Panc1 (cell line): ENCODE data around the gene BCAS3. TPM values are rescaled to one million over a fixed set of nuclear protein-coding genes. Genes with fewer than 3 reads are reported as not detected.

Experiments used
- ATAC-seq: fragments of 200-7000 bp; cut with Tn5 transposase; 2 replicates; pipeline ENCODE4 v1.9.1; 2020; ENCODE audit warnings: mild to moderate bottlenecking, moderate library complexity
- BruUV-seq: library from RNA; stranded (reverse); fragments of 400-500 nt; replicated peaks from 2 replicates; lab custom pipeline; 2021; lab: Mats Ljungman, UMichigan
- CTCF ChIA-PET: fragments of 300-600 bp; sonication (Branson Sonifier 250); formaldehyde crosslinking; loops from one replicate; lab custom pipeline; 2022; ENCODE audit warnings: antibody characterized with exemption; lab: Charles Lee
- POLR2A ChIA-PET: fragments of 300-600 bp; sonication (Branson Sonifier 250); formaldehyde crosslinking; loops from one replicate; lab custom pipeline; 2022; ENCODE audit warnings: antibody characterized with exemption; lab: Charles Lee
- DNase-seq: peaks from one replicate; pipeline ENCODE4 v3.0.0-alpha.2; 2010; ENCODE audit warnings: low read depth, low spot score
- H3K27ac ChIP-seq: 2 replicates; pipeline ENCODE4 v1.5.1; 2011; ENCODE audit warnings: mild to moderate bottlenecking, low read length, inconsistent platforms
- H3K27me3 ChIP-seq: fragments of 200-500 bp; sonication (Bioruptor generic); 2 replicates; pipeline ENCODE4 v1.6.0; 2014; ENCODE audit warnings: low read length, inconsistent platforms; ENCODE audit not compliant: control insufficient read depth, insufficient read depth
- H3K36me3 ChIP-seq: fragments of 200-500 bp; sonication (Bioruptor generic); 2 replicates; pipeline ENCODE4 v1.5.1; 2014; ENCODE audit warnings: inconsistent platforms, mild to moderate bottlenecking, low read length, moderate library complexity; ENCODE audit not compliant: control insufficient read depth, insufficient read depth
- H3K4me1 ChIP-seq: 2 replicates; pipeline ENCODE4 v1.5.1; 2011; ENCODE audit warnings: inconsistent platforms, mild to moderate bottlenecking, low read length, moderate library complexity; ENCODE audit not compliant: control insufficient read depth, insufficient read depth
- H3K4me3 ChIP-seq, 2 experiments: 2 replicates each; pipeline ENCODE4 v1.5.1; 2011 to 2012; ENCODE audit warnings: low read depth in 2 of 2, low read length in 2 of 2, mild to moderate bottlenecking in 2 of 2, inconsistent platforms in 1 of 2, moderate library complexity in 1 of 2
- H3K9me3 ChIP-seq: fragments of 200-500 bp; sonication (Bioruptor generic); 2 replicates; pipeline ENCODE4 v1.5.1; 2014; ENCODE audit warnings: low read depth, mild to moderate bottlenecking, inconsistent platforms, low read length, moderate library complexity; ENCODE audit not compliant: control insufficient read depth, insufficient read depth
- CTCF ChIP-seq: fragments of 450-650 bp; IDR thresholded peaks from 2 replicates; pipeline ENCODE4 v1.5.1; 2017; ENCODE audit warnings: mild to moderate bottlenecking
- POLR2AphosphoS5 ChIP-seq: IDR thresholded peaks from 2 replicates; pipeline ENCODE4 v1.6.1; 2012; ENCODE audit warnings: mild to moderate bottlenecking, low read depth, low read length, moderate library complexity
- REST ChIP-seq, 2 experiments: IDR thresholded peaks; 2 replicates each; pipeline ENCODE4 v1.6.1; 2011 to 2012; ENCODE audit warnings: low read depth in 2 of 2, control low read depth in 1 of 2, low read length in 1 of 2, mild to moderate bottlenecking in 1 of 2, moderate library complexity in 1 of 2; ENCODE audit not compliant: insufficient read depth in 1 of 2
- SIN3A ChIP-seq: IDR thresholded peaks from 2 replicates; pipeline ENCODE4 v1.6.1; 2012; ENCODE audit warnings: low read depth, mild to moderate bottlenecking, low read length, moderate library complexity, borderline replicate concordance; ENCODE audit not compliant: insufficient read depth
- TCF7L2 ChIP-seq: IDR thresholded peaks from 2 replicates; pipeline ENCODE4 v1.6.1; 2011; ENCODE audit warnings: mild to moderate bottlenecking, low read depth, low read length, inconsistent platforms
- in situ Hi-C: cut with HindIII; loops from 2 replicates; pipeline ENCODE4 v1.10.0; 2016; ENCODE audit warnings: low sequenced_read_pairs, low pct_unique_long_range_greater_than_20kb
- intact Hi-C: fragments of 100-400 bp; cut with micrococcal nuclease; formaldehyde crosslinking; loops from one replicate; pipeline ENCODE4 v1.10.0; 2022; ENCODE audit not compliant: unreplicated experiment
- total RNA-seq: library from RNA; stranded (reverse); gene quantifications from one replicate; pipeline ENCODE4 v1.2.1, GENCODE V29; 2021; ENCODE audit not compliant: unreplicated experiment

The BCAS3 gene
- total RNA-seq, 1 experiment from 2014 or later = 9.3 TPM

DNA sequence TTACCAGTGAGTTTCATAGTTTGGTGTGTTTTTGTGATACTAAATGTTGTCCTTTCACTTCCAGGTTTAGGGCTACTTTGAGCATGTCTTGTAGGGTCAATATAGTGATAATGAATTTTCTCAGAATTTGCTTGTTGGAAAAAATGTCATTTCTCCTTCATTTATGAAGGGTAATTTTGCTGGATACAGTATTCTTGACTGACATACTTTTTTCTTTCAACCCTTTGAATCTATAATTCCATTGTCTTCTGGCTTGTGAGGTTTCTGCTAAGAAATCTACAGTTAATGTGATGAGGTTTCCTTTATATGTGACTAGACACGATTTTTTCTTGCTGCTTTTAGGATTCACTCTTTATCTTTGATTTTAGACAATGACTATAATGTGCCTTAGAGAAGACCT lies 219.3 kb downstream of the BCAS3 start:
- BruUV-seq = no TSS peak
- Histone ChIP-seq H3K27me3 (no peaks in the 10 kb centered on the region), H3K27ac (no peak overlapping the region), H3K4me3 (no peak overlapping the region), H3K36me3 (no peaks in the 10 kb centered on the region), H3K4me1 (no peaks in the 10 kb centered on the region), H3K9me3 (no peaks in the 10 kb centered on the region)
- ChIA-PET CTCF (no interaction called here), POLR2A (no interaction called here)
- ATAC-seq (no peak), DNase-seq (no peak)
- in situ Hi-C loops = no loop called here
- intact Hi-C loops = no loop called here
- no peak for TF ChIP-seq SIN3A
- no peak for TF ChIP-seq POLR2AphosphoS5
- TF ChIP-seq REST (IDR thresholded peaks at IDR 0.05; ENCODE audit: insufficient read depth in 1 of 2, low read depth in 2 of 2, low read length in 1 of 2) = no peak
- no peak for TF ChIP-seq TCF7L2

DNA sequence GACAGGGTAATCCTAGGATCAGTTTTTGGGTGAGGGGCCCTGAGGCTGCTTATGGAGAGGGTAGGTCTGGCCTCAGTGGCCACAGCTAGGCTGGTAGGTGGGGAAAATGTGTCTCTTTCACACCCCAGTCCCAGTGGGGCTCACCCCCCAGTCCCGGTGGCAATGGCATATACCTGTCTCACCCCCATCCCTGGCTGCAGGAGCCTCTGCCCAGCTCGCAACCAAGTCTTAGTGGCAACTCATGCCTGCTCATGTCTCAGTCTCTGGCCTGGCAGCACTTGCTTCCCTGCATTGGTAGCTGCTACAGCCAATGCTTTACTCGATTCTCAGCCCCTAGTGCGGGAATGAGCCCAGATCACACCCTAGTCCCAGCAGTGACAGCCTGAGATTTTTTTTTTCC lies 221.5 kb downstream of the BCAS3 start:
- intact Hi-C loops (no loop called here), in situ Hi-C loops (no loop called here)
- CTCF ChIA-PET = interaction anchor here (0.6 kb wide), 1 partner anchor 21 kb away, joined by 4 read pairs; no protein-coding TSS in a partner anchor
- Histone ChIP-seq H3K27me3 (no peaks in the 10 kb centered on the region), H3K4me1 (no peaks in the 10 kb centered on the region), H3K36me3 (no peaks in the 10 kb centered on the region), H3K4me3 (no peak overlapping the region), H3K9me3 (no peaks in the 10 kb centered on the region), H3K27ac (no peak overlapping the region)
- POLR2A ChIA-PET = no interaction called here
- no peak for TF ChIP-seq TCF7L2
- TF ChIP-seq CTCF = no peak
- no peak for TF ChIP-seq REST (IDR thresholded peaks at IDR 0.05; ENCODE audit: insufficient read depth in 1 of 2, low read depth in 2 of 2, low read length in 1 of 2)
- TF ChIP-seq SIN3A = no peak
- no peak for TF ChIP-seq POLR2AphosphoS5
- no TSS peak for BruUV-seq
- ATAC-seq (no peak), DNase-seq (no peak)
